ENCODE results near the gene SENP2.

DNA sequence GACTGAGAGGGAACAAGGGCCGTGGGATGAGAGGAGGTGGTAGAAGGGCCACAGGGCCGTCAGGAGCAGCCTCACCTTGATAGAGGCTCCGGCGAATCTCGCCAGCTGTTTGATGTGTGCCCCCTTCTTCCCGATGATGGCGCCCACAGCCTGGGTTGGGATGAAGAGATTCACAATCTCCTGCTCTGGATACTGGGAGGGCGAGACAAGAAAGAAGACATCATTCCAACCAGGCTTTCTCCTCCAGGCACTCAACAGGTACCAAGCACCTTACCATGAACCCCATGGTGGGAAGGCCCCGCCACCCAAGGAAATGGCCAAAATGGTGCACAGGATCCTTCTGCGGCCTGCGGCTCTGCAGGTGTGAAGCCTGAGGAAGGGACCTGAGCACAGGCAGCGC lies 71.1 kb downstream of the SENP2 start:
- TF ChIP-seq FUS (optimal IDR thresholded peaks at IDR 0.05; ENCODE audit: low read depth, low read length), result no peak
- TF ChIP-seq, protein P1, sequence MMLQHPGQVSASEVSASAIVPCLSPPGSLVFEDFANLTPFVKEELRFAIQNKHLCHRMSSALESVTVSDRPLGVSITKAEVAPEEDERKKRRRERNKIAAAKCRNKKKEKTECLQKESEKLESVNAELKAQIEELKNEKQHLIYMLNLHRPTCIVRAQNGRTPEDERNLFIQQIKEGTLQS (IDR thresholded peaks at IDR 0.05), result no peak
- TF ChIP-seq, protein P1 (CRISPR knock-in tag; conservative IDR thresholded peaks at IDR 0.05), result no peak
- TF ChIP-seq CHCHD3 (CRISPR knock-in tag; IDR thresholded peaks at IDR 0.05), result no peak
- no peak for TF ChIP-seq SNAPC5 (CRISPR knock-in tag; IDR thresholded peaks at IDR 0.05)
- TF ChIP-seq RNF2 (IDR thresholded peaks at IDR 0.05), result no peak
